Stimulated activated naive B cell treated with anti-CD40 and anti-IgM and Interleukin-4, amounts not matched to agents 10 μg/mL and 1 μg/mL and 100 μg/mL, for 72 hours (primary cell): ENCODE measurements around the gene SNX13.
"Not testable (repeated sequence)": the region's sequence is repeated elsewhere in the genome, so short reads cannot be mapped to it uniquely, and the experiment has no call there.

ENCODE experiments used
- ATAC-seq, 2 donors: fragments of 150-1000 bp; cut with Tn5 transposase; replicated peaks; 2 replicates each; pipeline ENCODE4 v1.10.0; 2021; ENCODE audit warnings: moderate library complexity in 1 of 2
- DNase-seq: peaks from one replicate; pipeline ENCODE4 v3.0.0; 2021
- H3K27ac Mint-ChIP-seq: one replicate; pipeline ENCODE4 v1.8.0; 2022; ENCODE audit warnings: mild to moderate bottlenecking, mixed read lengths
- H3K27me3 Mint-ChIP-seq, 2 donors: one replicate each; pipeline ENCODE4 v1.8.0; 2022; ENCODE audit warnings: mixed read lengths in 2 of 2
- H3K36me3 Mint-ChIP-seq, 2 donors: one replicate each; pipeline ENCODE4 v1.8.0; 2022; ENCODE audit warnings: mixed read lengths in 2 of 2, mild to moderate bottlenecking in 1 of 2
- H3K4me1 Mint-ChIP-seq, 2 donors: one replicate each; pipeline ENCODE4 v1.8.0; 2022; ENCODE audit warnings: mixed read lengths in 2 of 2, mild to moderate bottlenecking in 1 of 2
- H3K4me3 Mint-ChIP-seq, 2 donors: one replicate each; pipeline ENCODE4 v1.8.0; 2022; ENCODE audit warnings: mild to moderate bottlenecking in 2 of 2, mixed read lengths in 2 of 2, moderate library complexity in 1 of 2
- H3K9me3 Mint-ChIP-seq, 2 donors: one replicate each; pipeline ENCODE4 v1.8.0; 2022; ENCODE audit warnings: mixed read lengths in 2 of 2, mild to moderate bottlenecking in 1 of 2

The SNX13 gene

GRCh38 chr7:17913250-17913649, 27.0 kb downstream of the SNX13 start:
- H3K4me3 Mint-ChIP-seq: no peak overlapping the region
- ATAC-seq (no peak), DNase-seq (no peak)
- peaks cover 9 to 12% of the 10 kb centered on the region in 2 donors for H3K9me3 Mint-ChIP-seq
- H3K27me3 Mint-ChIP-seq: no peaks in the 10 kb centered on the region
- peaks cover 16 to 34% of the 10 kb centered on the region in 2 donors for H3K36me3 Mint-ChIP-seq
- H3K4me1 Mint-ChIP-seq: peaks cover 8 to 30% of the 10 kb centered on the region in 2 donors
- no peak overlapping the region for H3K27ac Mint-ChIP-seq

- Mint-ChIP-seq H3K9me3 (peaks cover 4 to 12% of the 10 kb centered on the region in 2 donors), H3K4me3 (no peak overlapping the region), H3K36me3 (peaks cover 16 to 28% of the 10 kb centered on the region in 2 donors), H3K4me1 (peaks cover 13 to 30% of the 10 kb centered on the region in 2 donors), H3K27ac (no peak overlapping the region), H3K27me3 (no peaks in the 10 kb centered on the region)
- DNase-seq (no peak), ATAC-seq (no peak)
Measured at GRCh38 chr7:17912536-17913235, 27.6 kb downstream of the SNX13 start.

GRCh38 chr7:17912050-17912449, 28.2 kb downstream of the SNX13 start:
- Mint-ChIP-seq H3K27ac (no peak overlapping the region), H3K4me1 (peaks cover 16 to 31% of the 10 kb centered on the region in 2 donors)

GRCh38 chr7:17910377-17910776, 29.9 kb downstream of the SNX13 start:
- no peak overlapping the region for H3K4me3 Mint-ChIP-seq
- no peak for DNase-seq
- no peak overlapping the region for H3K27ac Mint-ChIP-seq
- H3K27me3 Mint-ChIP-seq: no peaks in the 10 kb centered on the region
- H3K36me3 Mint-ChIP-seq: peaks cover 17 to 32% of the 10 kb centered on the region in 2 donors
- peaks cover 16 to 32% of the 10 kb centered on the region in 2 donors for H3K4me1 Mint-ChIP-seq
- peaks cover 4 to 12% of the 10 kb centered on the region in 2 donors for H3K9me3 Mint-ChIP-seq
- no peak for ATAC-seq

More at GRCh38 chr7:17912050-17912449, 28.2 kb downstream of the SNX13 start:
- H3K36me3 Mint-ChIP-seq: peaks cover 15 to 29% of the 10 kb centered on the region in 2 donors
- H3K4me3 Mint-ChIP-seq: no peak overlapping the region
- ATAC-seq (no peak), DNase-seq (no peak)
- no peaks in the 10 kb centered on the region for H3K27me3 Mint-ChIP-seq
- H3K9me3 Mint-ChIP-seq: peaks cover 4 to 12% of the 10 kb centered on the region in 2 donors

DNA sequence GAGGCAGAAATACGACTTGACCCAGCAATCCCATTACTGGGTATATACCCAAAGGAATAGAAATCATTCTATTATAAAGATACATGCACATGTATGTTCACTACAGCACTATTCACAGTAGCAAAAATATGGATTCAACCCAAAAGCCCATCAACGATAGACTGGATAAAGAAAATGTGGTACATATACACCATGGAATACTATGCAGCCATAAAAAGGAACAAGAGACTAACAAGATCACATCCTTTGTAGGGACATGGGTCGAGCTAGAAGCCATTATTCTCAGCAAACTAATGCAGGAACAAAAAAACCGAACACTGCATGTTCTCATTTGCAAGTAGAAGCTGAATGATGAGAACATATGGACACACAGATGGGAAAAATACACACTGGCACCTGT, 31.0 kb downstream of the SNX13 start:
- Mint-ChIP-seq H3K36me3 (peaks cover 18 to 32% of the 10 kb centered on the region in 2 donors), H3K9me3 (peaks cover 4 to 12% of the 10 kb centered on the region in 2 donors), H3K4me1 (peaks cover 20 to 29% of the 10 kb centered on the region in 2 donors)
- DNase-seq, ATAC-seq, H3K27me3 Mint-ChIP-seq, H3K4me3 Mint-ChIP-seq, H3K27ac Mint-ChIP-seq: not testable (repeated sequence)

DNA sequence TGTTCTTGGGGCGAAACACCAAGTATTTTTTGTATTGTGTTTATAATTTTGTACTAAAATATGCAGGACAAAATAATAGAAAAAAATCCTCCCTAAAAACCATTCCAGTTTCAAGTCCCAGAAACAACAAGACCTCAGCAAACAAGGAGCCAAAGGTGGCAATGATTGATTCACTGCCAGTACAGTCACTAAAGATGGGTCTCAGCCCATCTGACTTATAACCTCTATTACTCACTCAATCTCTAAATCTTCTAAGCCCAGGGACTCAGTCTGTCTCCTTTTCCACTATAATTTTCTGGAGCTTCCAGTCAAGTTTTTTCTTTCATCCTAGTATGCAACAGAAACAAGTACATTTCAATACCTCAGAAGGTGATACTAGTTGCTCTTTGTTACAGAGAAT, 33.3 kb downstream of the SNX13 start:
- peaks cover 4 to 12% of the 10 kb centered on the region in 2 donors for H3K9me3 Mint-ChIP-seq
- H3K36me3 Mint-ChIP-seq: peaks cover 16 to 30% of the 10 kb centered on the region in 2 donors
- H3K27me3 Mint-ChIP-seq: no peaks in the 10 kb centered on the region
- DNase-seq: no peak
- no peak overlapping the region for H3K27ac Mint-ChIP-seq
- ATAC-seq: no peak
- H3K4me3 Mint-ChIP-seq: no peak overlapping the region
- peaks cover 19 to 26% of the 10 kb centered on the region in 2 donors for H3K4me1 Mint-ChIP-seq

DNA sequence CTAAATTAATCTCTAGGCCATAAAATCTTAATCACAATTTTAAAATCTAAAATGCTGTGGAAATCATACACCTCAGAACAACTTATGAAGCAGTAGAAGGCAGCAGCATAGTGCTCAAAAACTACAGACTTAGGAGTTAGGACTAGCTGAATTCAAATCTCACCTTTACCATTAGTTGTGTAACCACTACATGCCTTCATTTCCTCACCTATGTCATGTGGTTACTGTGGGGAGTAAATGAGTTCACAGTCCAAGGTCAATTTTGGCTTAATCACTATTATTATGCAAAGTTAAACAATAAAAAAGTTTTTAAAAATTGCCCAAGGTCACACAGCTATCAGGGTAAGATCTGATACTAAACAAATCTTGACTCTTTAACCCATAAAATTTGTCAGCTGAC, 37.0 kb downstream of the SNX13 start:
- no peak for DNase-seq
- ATAC-seq: no peak
- peaks cover 22 to 29% of the 10 kb centered on the region in 2 donors for H3K4me1 Mint-ChIP-seq
- peaks cover 4 to 5% of the 10 kb centered on the region in 2 donors for H3K36me3 Mint-ChIP-seq
- H3K9me3 Mint-ChIP-seq: no peaks in the 10 kb centered on the region
- no peak overlapping the region for H3K27ac Mint-ChIP-seq
- H3K27me3 Mint-ChIP-seq: no peaks in the 10 kb centered on the region
- H3K4me3 Mint-ChIP-seq: no peak overlapping the region

DNA sequence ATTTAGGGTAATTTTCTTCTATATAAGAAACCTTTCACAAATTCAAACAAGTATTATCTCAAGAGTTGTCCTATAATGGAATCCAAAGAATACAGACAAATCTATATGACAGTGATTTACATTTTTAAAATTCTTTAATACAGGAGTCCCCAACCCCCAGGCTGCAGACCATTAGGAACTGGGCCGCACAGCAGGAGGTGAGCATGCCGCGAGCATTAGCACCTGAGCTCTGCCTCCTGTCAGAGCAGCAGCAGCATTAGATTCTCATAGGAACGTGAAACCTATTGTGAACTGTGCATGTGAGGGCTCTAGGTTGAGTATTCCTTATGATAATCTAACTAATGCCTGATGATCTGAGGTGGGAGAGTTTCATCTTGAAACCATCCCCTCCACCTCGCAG, 37.7 kb downstream of the SNX13 start:
- ATAC-seq (no peak), DNase-seq (no peak)
- Mint-ChIP-seq H3K27me3 (no peaks in the 10 kb centered on the region), H3K27ac (no peak overlapping the region), H3K4me3 (no peak overlapping the region), H3K9me3 (no peaks in the 10 kb centered on the region), H3K4me1 (peaks cover 16 to 22% of the 10 kb centered on the region in 2 donors), H3K36me3 (peaks cover 4 to 5% of the 10 kb centered on the region in 2 donors)

- ATAC-seq: no peak
Measured at GRCh38 chr7:17900464-17900863, 39.8 kb downstream of the SNX13 start.

DNA sequence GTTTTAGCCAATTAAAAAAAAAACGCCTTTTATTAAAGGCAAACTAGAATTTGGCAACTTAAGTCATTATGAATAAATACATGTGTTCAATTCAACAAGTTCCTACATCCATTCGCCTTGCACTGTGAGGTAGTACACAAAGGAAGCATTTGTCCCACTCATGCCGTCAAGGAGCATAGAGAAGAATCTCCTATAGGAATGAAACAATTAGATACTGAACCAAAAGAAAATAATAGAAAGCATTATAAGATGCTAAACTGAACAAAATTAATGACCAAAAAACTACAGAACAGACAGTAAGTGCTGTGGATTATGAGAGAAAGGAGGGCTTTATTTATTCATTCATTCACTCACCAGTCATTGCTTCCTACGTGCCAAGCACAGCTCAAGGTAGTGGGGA, 42.2 kb downstream of the SNX13 start:
- Mint-ChIP-seq H3K27ac (no peak overlapping the region), H3K36me3 (peaks cover 3 to 4% of the 10 kb centered on the region in 2 donors), H3K4me3 (no peak overlapping the region), H3K27me3 (no peaks in the 10 kb centered on the region), H3K9me3 (no peaks in the 10 kb centered on the region), H3K4me1 (peaks cover 10 to 11% of the 10 kb centered on the region in 2 donors)
- no peak for ATAC-seq
- DNase-seq: no peak

More at GRCh38 chr7:17900464-17900863, 39.8 kb downstream of the SNX13 start:
- peaks cover 14 to 20% of the 10 kb centered on the region in 2 donors for H3K4me1 Mint-ChIP-seq
- H3K36me3 Mint-ChIP-seq: peaks cover 1 to 4% of the 10 kb centered on the region in 2 donors
- no peak overlapping the region for H3K4me3 Mint-ChIP-seq
- H3K27ac Mint-ChIP-seq: no peak overlapping the region
- no peaks in the 10 kb centered on the region for H3K9me3 Mint-ChIP-seq
- no peak for DNase-seq
- no peaks in the 10 kb centered on the region for H3K27me3 Mint-ChIP-seq

DNA sequence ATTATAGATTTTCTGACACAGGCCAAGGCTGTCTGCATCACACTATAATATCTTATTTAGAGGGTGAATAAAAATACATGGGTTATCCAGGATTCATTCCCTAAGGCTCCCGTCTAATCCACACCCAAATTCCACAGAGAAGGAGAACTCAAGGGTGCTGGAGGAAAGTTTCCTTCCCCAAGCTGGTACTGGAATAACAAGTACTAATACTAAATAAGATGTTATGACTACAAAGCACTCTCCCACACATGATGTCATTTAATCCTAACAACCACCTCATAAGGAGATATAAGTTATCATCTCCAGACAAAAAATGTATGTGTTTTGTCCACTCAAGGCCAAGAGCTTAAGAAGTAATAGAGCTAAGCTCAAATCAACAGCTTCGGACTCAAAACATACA, 53.0 kb downstream of the SNX13 start:
- DNase-seq (no peak), ATAC-seq (no peak)
- Mint-ChIP-seq H3K36me3 (peaks cover 22 to 37% of the 10 kb centered on the region in 2 donors), H3K9me3 (peaks cover 0 to 2% of the 10 kb centered on the region in 2 donors), H3K27ac (no peak overlapping the region), H3K27me3 (no peaks in the 10 kb centered on the region), H3K4me1 (no peaks in the 10 kb centered on the region), H3K4me3 (no peak overlapping the region)

DNA sequence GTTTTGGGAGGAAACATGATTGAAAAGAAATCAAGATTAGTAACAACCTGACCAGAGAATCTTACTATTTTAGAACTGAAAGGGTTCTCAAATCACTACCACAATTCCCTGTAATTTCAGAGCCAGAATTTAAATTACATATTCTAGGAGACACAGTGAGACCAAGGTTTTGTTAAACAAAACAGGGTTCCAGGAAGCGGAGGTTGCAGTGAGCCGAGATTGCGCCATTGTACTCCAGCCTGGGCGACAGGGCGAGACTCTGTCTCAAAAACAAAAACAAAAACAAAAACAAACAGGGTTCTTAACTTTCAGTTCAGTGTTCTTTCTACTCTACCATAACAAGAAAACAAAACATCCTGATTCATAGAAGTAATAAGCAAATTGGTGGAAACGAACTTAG, 57.6 kb downstream of the SNX13 start:
- peaks cover 0 to 2% of the 10 kb centered on the region in 2 donors for H3K9me3 Mint-ChIP-seq
- ATAC-seq: no peak
- H3K36me3 Mint-ChIP-seq: peaks cover 24 to 39% of the 10 kb centered on the region in 2 donors
- H3K27me3 Mint-ChIP-seq: no peaks in the 10 kb centered on the region
- no peak for DNase-seq
- H3K4me1 Mint-ChIP-seq: peaks cover 0 to 2% of the 10 kb centered on the region in 2 donors
- no peak overlapping the region for H3K4me3 Mint-ChIP-seq
- H3K27ac Mint-ChIP-seq: no peak overlapping the region

DNA sequence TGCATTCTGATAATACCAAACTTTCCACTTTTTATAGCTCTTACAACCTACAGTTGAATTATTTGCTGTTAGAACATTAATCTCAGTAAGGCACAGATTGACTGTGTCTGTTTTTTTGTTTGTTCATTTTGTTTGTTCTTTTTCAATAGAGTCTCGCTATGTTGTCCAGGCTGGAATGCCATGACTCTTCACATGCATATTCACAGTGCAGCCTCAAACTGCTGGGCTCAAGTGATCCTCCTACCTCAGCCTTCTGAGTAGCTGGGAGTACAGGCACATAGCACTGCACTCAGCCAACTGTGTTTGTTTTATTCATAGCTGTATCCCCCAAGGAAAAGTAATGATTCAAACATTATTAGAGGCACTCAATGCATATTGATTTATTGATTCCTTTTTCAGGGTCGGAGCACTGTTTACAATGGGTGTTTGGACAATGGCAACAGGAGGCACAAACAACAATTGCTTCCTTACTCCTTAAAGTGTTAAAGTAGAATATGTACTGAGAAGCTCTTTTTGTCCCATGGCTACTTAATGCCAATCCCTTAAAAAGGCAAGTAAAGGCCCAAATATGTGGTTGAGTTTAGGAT, 61.1 kb downstream of the SNX13 start:
- ATAC-seq (no peak), DNase-seq (no peak)
- Mint-ChIP-seq H3K4me1 (peaks cover 0 to 2% of the 10 kb centered on the region in 2 donors), H3K36me3 (peaks cover 11 to 26% of the 10 kb centered on the region in 2 donors), H3K9me3 (no peaks in the 10 kb centered on the region), H3K27ac (no peak overlapping the region), H3K4me3 (no peak overlapping the region), H3K27me3 (no peaks in the 10 kb centered on the region)

GRCh38 chr7:17878627-17879026, 61.7 kb downstream of the SNX13 start:
- Mint-ChIP-seq H3K9me3 (no peaks in the 10 kb centered on the region), H3K4me3 (no peak overlapping the region), H3K27me3 (no peaks in the 10 kb centered on the region), H3K36me3 (peaks cover 14 to 27% of the 10 kb centered on the region in 2 donors), H3K27ac (no peak overlapping the region), H3K4me1 (peaks cover 0 to 2% of the 10 kb centered on the region in 2 donors)
- ATAC-seq (no peak), DNase-seq (no peak)
